Right kidney (tissue), 1 donor: Measurements from ENCODE around the gene ZNRF2.

ENCODE experiments used
- DNase-seq: peaks from one replicate; pipeline ENCODE4 v3.0.0-alpha.2; 2016

The ZNRF2 gene

GRCh38 chr7:30406664-30407425, 122.4 kb downstream of the ZNRF2 start:
- DNase-seq = no peak

DNA sequence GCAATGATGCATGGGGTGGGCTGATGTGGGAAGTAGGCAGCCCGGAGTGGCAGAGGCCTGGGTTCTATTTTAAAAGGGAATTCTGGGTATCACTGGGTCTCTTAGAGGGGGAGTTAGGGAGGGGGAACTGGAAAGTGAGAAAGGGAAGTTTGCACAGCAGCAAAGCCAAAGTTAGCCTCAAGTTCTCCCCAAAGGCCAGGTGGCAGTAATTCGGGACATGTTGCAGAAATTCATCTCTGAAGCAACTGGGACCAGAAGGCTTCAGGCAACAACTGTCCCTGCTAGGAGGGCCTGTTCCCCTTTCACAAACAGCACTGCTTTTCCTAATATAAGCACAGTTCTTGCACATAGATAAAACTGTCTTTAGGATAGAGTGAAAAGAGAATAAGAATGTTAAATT, 126.8 kb downstream of the ZNRF2 start:
- DNase-seq = no peak

- DNase-seq = no peak
Observed at GRCh38 chr7:30411897-30412296, 127.5 kb downstream of the ZNRF2 start.

- peak; percentile 23 for DNase-seq
Observed at GRCh38 chr7:30412782-30413504, 128.5 kb downstream of the ZNRF2 start.

GRCh38 chr7:30413864-30414263, 129.5 kb downstream of the ZNRF2 start:
- no peak for DNase-seq
